SJCRH30 (cell line): ENCODE data around the gene TIMM10B. TPM values are rescaled to one million over a fixed set of nuclear protein-coding genes. Genes with fewer than 3 reads are reported as not detected.

Source experiments
- DNase-seq, 2 experiments: peaks; one replicate each; pipeline ENCODE4 v3.0.0-alpha.2; 2015 to 2020
- H3K27ac ChIP-seq: fragments of 250-450 bp; sonication (Bioruptor Pico); 2 replicates; pipeline ENCODE4 v1.5.1; 2020; ENCODE audit warnings: mild to moderate bottlenecking, moderate library complexity
- H3K27me3 ChIP-seq: fragments of 250-450 bp; sonication (Bioruptor Pico); 2 replicates; pipeline ENCODE4 v1.5.1; 2020; ENCODE audit warnings: mild to moderate bottlenecking, moderate library complexity
- H3K36me3 ChIP-seq: fragments of 250-450 bp; sonication (Bioruptor Pico); 2 replicates; pipeline ENCODE4 v1.5.1; 2020; ENCODE audit warnings: mild to moderate bottlenecking, moderate library complexity
- H3K4me1 ChIP-seq: fragments of 250-450 bp; sonication (Bioruptor Pico); 2 replicates; pipeline ENCODE4 v1.5.1; 2020; ENCODE audit warnings: mild to moderate bottlenecking, moderate library complexity
- H3K4me3 ChIP-seq: fragments of 250-450 bp; sonication (Bioruptor Pico); 2 replicates; pipeline ENCODE4 v1.5.1; 2020; ENCODE audit warnings: mild to moderate bottlenecking, moderate library complexity
- H3K9me3 ChIP-seq: fragments of 250-450 bp; sonication (Bioruptor Pico); replicated peaks from 2 replicates; pipeline ENCODE4 v1.5.1; 2020; ENCODE audit warnings: mild to moderate bottlenecking, moderate library complexity
- total RNA-seq: library from RNA; depleted of rRNA; stranded (reverse); fragments of >200 nt; shearing (Covaris generic); gene quantifications from 2 replicates; pipeline ENCODE4 v1.2.3, GENCODE V29; 2014

TIMM10B gene
- total RNA-seq, 1 experiment from 2014 or later = 40.9 TPM

DNA sequence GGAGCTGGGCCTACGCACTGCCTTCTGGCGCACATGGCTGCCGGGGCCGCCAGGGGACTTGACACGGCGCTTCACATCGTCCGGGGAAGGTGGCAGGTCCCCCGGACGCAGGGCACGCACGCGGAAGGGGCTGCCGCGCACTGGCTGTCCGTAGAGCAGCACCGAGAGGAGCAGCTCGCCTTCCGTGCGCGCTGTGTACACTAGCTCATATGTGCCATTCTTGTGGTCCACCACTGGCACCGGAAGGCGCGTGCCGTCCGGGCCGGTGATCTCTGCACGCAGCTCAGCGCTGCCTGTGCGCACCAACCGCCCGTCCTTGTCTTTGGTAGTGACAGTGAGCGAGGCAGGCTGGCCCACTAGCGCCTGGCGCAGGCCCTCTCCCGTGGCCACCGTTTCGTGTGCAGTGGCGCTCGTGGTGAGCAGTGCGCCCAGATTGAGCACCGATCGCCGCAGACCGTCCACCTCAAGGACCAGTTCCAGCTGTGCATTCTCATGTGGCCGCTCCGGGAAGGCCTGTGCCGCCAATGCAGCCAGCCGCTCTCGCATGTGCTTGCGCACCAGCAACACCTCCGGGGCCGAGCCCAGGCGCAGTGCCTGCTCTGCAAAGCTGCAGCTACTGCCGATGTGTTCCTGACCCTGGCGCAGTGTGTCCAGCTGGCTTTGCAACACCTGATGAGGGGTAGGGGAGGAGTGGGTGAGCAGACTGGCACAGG, 24.8 kb upstream of the TIMM10B start:
- no peak overlapping the region for H3K27ac ChIP-seq
- no peaks in the 10 kb centered on the region for H3K36me3 ChIP-seq
- H3K4me1 ChIP-seq = no peaks in the 10 kb centered on the region
- no peak overlapping the region for H3K4me3 ChIP-seq
- DNase-seq = no peak
- H3K27me3 ChIP-seq = no peaks in the 10 kb centered on the region
- no peaks in the 10 kb centered on the region for H3K9me3 ChIP-seq

- H3K27ac ChIP-seq = no peak overlapping the region
- no peaks in the 10 kb centered on the region for H3K36me3 ChIP-seq
- no peak for DNase-seq
- no peaks in the 10 kb centered on the region for H3K9me3 ChIP-seq
- H3K4me1 ChIP-seq = no peaks in the 10 kb centered on the region
- no peaks in the 10 kb centered on the region for H3K27me3 ChIP-seq
- H3K4me3 ChIP-seq = no peak overlapping the region
Measured at GRCh38 chr11:6457581-6458320, 23.6 kb upstream of the TIMM10B start.

DNA sequence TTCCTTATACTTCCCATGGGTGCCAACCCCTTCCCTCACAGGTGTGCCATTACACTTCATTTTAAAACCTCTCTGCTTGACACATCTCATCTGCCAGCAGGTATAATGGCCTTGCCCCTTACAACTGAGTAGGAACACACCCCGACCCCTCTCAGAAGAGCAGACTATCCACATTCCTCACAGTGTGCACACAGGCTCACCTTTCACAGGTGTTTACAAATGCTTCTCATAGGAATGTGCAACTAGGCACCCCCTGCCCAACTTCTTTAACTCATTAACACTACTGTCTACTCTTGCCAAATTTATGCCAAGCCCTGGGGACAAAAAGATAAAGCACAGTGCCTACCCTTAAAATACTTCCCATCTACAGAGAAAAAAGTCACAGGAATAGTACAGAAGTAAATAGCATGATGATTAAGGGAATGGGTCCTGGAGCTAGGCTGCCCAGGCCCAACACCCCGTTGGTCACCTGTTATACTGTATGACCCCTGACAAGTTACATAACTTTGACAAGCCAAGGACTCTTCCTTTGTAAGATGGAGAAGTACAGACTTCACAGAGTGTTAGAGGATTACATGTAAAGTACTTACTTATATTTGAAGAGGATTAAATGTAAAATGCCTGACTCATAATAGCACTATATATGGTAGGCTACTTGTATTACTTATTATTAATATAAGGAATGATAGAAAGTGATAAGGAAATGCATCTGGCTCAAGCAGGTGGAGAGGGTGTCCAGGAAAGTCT, 22.8 kb upstream of the TIMM10B start:
- no peaks in the 10 kb centered on the region for H3K27me3 ChIP-seq
- no peaks in the 10 kb centered on the region; the same call in 1 of the 2 replicates for H3K36me3 ChIP-seq
- H3K9me3 ChIP-seq = no peaks in the 10 kb centered on the region
- no peak for DNase-seq
- no peaks in the 10 kb centered on the region for H3K4me1 ChIP-seq
- no peak overlapping the region for H3K4me3 ChIP-seq
- H3K27ac ChIP-seq = no peak overlapping the region

GRCh38 chr11:6459099-6459450, 22.2 kb upstream of the TIMM10B start:
- Histone ChIP-seq H3K27ac (no peak overlapping the region), H3K4me1 (no peaks in the 10 kb centered on the region), H3K27me3 (no peaks in the 10 kb centered on the region), H3K4me3 (no peak overlapping the region), H3K9me3 (no peaks in the 10 kb centered on the region), H3K36me3 (no peaks in the 10 kb centered on the region; the same call in 1 of the 2 replicates)
- no peak for DNase-seq

GRCh38 chr11:6468712-6469495, 12.4 kb upstream of the TIMM10B start:
- no peaks in the 10 kb centered on the region for H3K9me3 ChIP-seq
- no peaks in the 10 kb centered on the region for H3K27me3 ChIP-seq
- H3K4me3 ChIP-seq = no peak overlapping the region
- no peaks in the 10 kb centered on the region; the same call in 1 of the 2 replicates for H3K4me1 ChIP-seq
- peaks cover 4% of the 10 kb centered on the region; the same call in 1 of the 2 replicates for H3K36me3 ChIP-seq
- no peak overlapping the region for H3K27ac ChIP-seq
- peak; percentile 85 to 89 for DNase-seq

GRCh38 chr11:6469599-6469998, 11.7 kb upstream of the TIMM10B start:
- H3K27me3 ChIP-seq = no peaks in the 10 kb centered on the region
- peaks cover 4% of the 10 kb centered on the region; the same call in 1 of the 2 replicates for H3K36me3 ChIP-seq
- no peak overlapping the region for H3K27ac ChIP-seq
- H3K4me1 ChIP-seq = no peaks in the 10 kb centered on the region; the same call in 1 of the 2 replicates
- no peaks in the 10 kb centered on the region for H3K9me3 ChIP-seq
- no peak overlapping the region for H3K4me3 ChIP-seq
- no peak for DNase-seq

- peak overlapping the region; percentile 86 for H3K4me3 ChIP-seq
- H3K27ac ChIP-seq = no peak overlapping the region
- no peaks in the 10 kb centered on the region for H3K36me3 ChIP-seq
- no peaks in the 10 kb centered on the region; the same call in 1 of the 2 replicates for H3K4me1 ChIP-seq
- H3K9me3 ChIP-seq = no peaks in the 10 kb centered on the region
- H3K27me3 ChIP-seq = no peaks in the 10 kb centered on the region
- DNase-seq = no peak
Measured at GRCh38 chr11:6472934-6473333, 8.4 kb upstream of the TIMM10B start.

- DNase-seq = peak; percentile 89 to 92
- H3K4me1 ChIP-seq = no peaks in the 10 kb centered on the region; the same call in 1 of the 2 replicates
- peak within 1 kb of the TSS; percentile 86 for H3K4me3 ChIP-seq
- no peaks in the 10 kb centered on the region for H3K9me3 ChIP-seq
- peak within 1 kb of the TSS; percentile 48; the same call in 1 of the 2 replicates for H3K27ac ChIP-seq
- no peaks in the 10 kb centered on the region for H3K27me3 ChIP-seq
- H3K36me3 ChIP-seq = no peaks in the 10 kb centered on the region
Measured at GRCh38 chr11:6473451-6474412, 7.6 kb upstream of the TIMM10B start, which contains the start of gene TRIM3. Gene TRIM3 (minus strand): TSS chr11:6473941. CDS start chr11:6465695, 8,246 bp downstream.

- H3K27ac ChIP-seq = peak overlapping the region; percentile 48; the same call in 1 of the 2 replicates
- H3K27me3 ChIP-seq = no peaks in the 10 kb centered on the region
- peak overlapping the region; percentile 86 for H3K4me3 ChIP-seq
- no peak for DNase-seq
- no peaks in the 10 kb centered on the region for H3K9me3 ChIP-seq
- H3K4me1 ChIP-seq = no peaks in the 10 kb centered on the region
- no peaks in the 10 kb centered on the region for H3K36me3 ChIP-seq
Measured at GRCh38 chr11:6474413-6474792, 6.9 kb upstream of the TIMM10B start.

GRCh38 chr11:6474806-6475500, 6.3 kb upstream of the TIMM10B start:
- DNase-seq = peak in 1 of 2 experiments; percentile 10
- H3K27ac ChIP-seq = no peak overlapping the region
- H3K27me3 ChIP-seq = no peaks in the 10 kb centered on the region
- H3K36me3 ChIP-seq = no peaks in the 10 kb centered on the region; the same call in 1 of the 2 replicates
- H3K9me3 ChIP-seq = no peaks in the 10 kb centered on the region
- H3K4me1 ChIP-seq = no peaks in the 10 kb centered on the region
- H3K4me3 ChIP-seq = no peak overlapping the region

GRCh38 chr11:6475936-6476335, 5.4 kb upstream of the TIMM10B start:
- no peaks in the 10 kb centered on the region; the same call in 1 of the 2 replicates for H3K36me3 ChIP-seq
- H3K27ac ChIP-seq = no peak overlapping the region
- no peaks in the 10 kb centered on the region for H3K9me3 ChIP-seq
- no peak overlapping the region for H3K4me3 ChIP-seq
- no peak for DNase-seq
- H3K4me1 ChIP-seq = peaks cover 3% of the 10 kb centered on the region; the same call in 1 of the 2 replicates
- H3K27me3 ChIP-seq = no peaks in the 10 kb centered on the region

DNA sequence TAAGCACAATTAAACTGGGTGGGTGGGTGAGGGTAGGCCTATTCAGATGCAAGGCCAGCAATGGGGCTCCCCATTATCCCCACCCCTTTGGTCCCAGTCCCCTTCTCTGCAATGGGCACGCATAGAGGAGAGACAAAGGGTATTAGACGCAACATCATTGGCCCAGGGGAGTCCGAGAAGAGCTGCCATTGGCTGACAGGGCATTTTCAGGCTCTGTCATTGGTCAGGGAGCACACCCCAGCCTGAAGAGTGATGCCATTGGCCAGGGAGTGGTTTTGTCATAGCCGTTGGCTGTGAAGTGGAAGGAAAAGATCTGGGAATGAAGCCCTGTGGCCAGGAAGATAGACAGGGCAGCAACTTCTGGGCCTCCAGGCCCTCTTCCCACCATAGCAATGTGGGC, 4.7 kb upstream of the TIMM10B start:
- Histone ChIP-seq H3K36me3 (no peaks in the 10 kb centered on the region; the same call in 1 of the 2 replicates), H3K27ac (no peak overlapping the region), H3K9me3 (no peaks in the 10 kb centered on the region), H3K4me3 (no peak overlapping the region), H3K4me1 (peaks cover 3% of the 10 kb centered on the region; the same call in 1 of the 2 replicates), H3K27me3 (no peaks in the 10 kb centered on the region)
- DNase-seq = no peak
